H1 (cell line): ENCODE results near the gene UBE2K. TPM values are rescaled to one million over a fixed set of nuclear protein-coding genes. Genes with fewer than 3 reads are reported as not detected.

Source experiments
- CTCF ChIA-PET: fragments of 300-600 bp; sonication (Branson Sonifier 250); formaldehyde crosslinking; loops from one replicate; lab custom pipeline; 2021; ENCODE audit not compliant: partially characterized antibody; lab: Charles Lee
- POLR2A ChIA-PET: fragments of 300-600 bp; sonication (Branson Sonifier 250); formaldehyde crosslinking; loops from one replicate; lab custom pipeline; 2021; ENCODE audit warnings: inconsistent platforms; ENCODE audit not compliant: partially characterized antibody; lab: Charles Lee
- DNase-seq, 2 experiments: peaks; one replicate each; pipeline versions ENCODE4 v3.0.0 to v3.0.0-alpha.2; 2010 to 2022; ENCODE audit warnings: low spot score in 2 of 2, low read depth in 1 of 2, mixed read lengths in 1 of 2
- FAIRE-seq: peaks from 2 replicates; lab custom pipeline; 2011; peaks lifted over from hg19 to GRCh38; lab: Jason Lieb, UNC
- H2AFZ ChIP-seq: 2 replicates; pipeline ENCODE4 v1.8.1; 2012; ENCODE audit warnings: low read length, inconsistent platforms
- H2AK5ac ChIP-seq: 2 replicates; pipeline ENCODE4 v1.6.1; 2013; ENCODE audit warnings: low read depth, low read length
- H2BK120ac ChIP-seq: replicated peaks from 2 replicates; pipeline ENCODE3; 2013; ENCODE audit warnings: low read depth, low read length, inconsistent platforms
- H2BK12ac ChIP-seq: 2 replicates; pipeline ENCODE4 v1.6.1; 2013; ENCODE audit warnings: low read depth, low read length
- H2BK15ac ChIP-seq: 2 replicates; pipeline ENCODE4 v1.6.1; 2013; ENCODE audit warnings: low read length
- H2BK20ac ChIP-seq: 2 replicates; pipeline ENCODE4 v1.6.1; 2013; ENCODE audit warnings: low read length
- H2BK5ac ChIP-seq: 2 replicates; pipeline ENCODE4 v1.6.1; 2013; ENCODE audit warnings: low read depth, low read length
- H3K14ac ChIP-seq: 2 replicates; pipeline ENCODE4 v1.6.1; 2013; ENCODE audit warnings: inconsistent platforms; ENCODE audit not compliant: insufficient read length
- H3K18ac ChIP-seq: 2 replicates; pipeline ENCODE4 v1.6.1; 2013; ENCODE audit warnings: low read length; ENCODE audit errors: extremely low read depth
- H3K23ac ChIP-seq: 2 replicates; pipeline ENCODE4 v1.6.1; 2013; ENCODE audit warnings: inconsistent platforms; ENCODE audit not compliant: insufficient read length
- H3K23me2 ChIP-seq: 2 replicates; pipeline ENCODE4 v1.6.1; 2013; ENCODE audit warnings: low read depth, low read length
- H3K27ac ChIP-seq: 2 replicates; pipeline ENCODE4 v1.6.1; 2011; ENCODE audit warnings: low read depth, low read length, inconsistent platforms
- H3K27me3 ChIP-seq, 4 experiments: replicated peaks in 1 of 4; 1 replicate in 1 of 4; 2 replicates in 3 of 4; pipeline versions ENCODE4 v1.6.1 to v1.8.1; 2011 to 2013; ENCODE audit warnings: low read length in 3 of 4, mild to moderate bottlenecking in 3 of 4, inconsistent platforms in 2 of 4, mixed read lengths in 2 of 4, moderate library complexity in 1 of 4; ENCODE audit not compliant: control insufficient read depth in 3 of 4, insufficient read depth in 3 of 4; ENCODE audit errors: extremely low read depth in 1 of 4
- H3K36me3 ChIP-seq, 4 experiments: 2 replicates each; pipeline versions ENCODE4 v1.6.1 to v1.8.1; 2011 to 2013; ENCODE audit warnings: mild to moderate bottlenecking in 4 of 4, low read length in 3 of 4, moderate library complexity in 2 of 4, control low read depth in 1 of 4, inconsistent platforms in 1 of 4; ENCODE audit not compliant: insufficient read depth in 4 of 4, control insufficient read depth in 2 of 4
- H3K4ac ChIP-seq: replicated peaks from 2 replicates; pipeline ENCODE3; 2013; ENCODE audit warnings: low read length, low read depth, mixed read lengths, inconsistent platforms; ENCODE audit not compliant: insufficient read length
- H3K4me1 ChIP-seq, 4 experiments: replicated peaks in 1 of 4; 1 replicate in 1 of 4; 2 replicates in 3 of 4; pipeline versions ENCODE4 v1.6.1 to v1.8.1; 2011 to 2013; ENCODE audit warnings: low read length in 3 of 4, inconsistent platforms in 2 of 4, mixed read lengths in 1 of 4; ENCODE audit not compliant: insufficient read depth in 4 of 4, control insufficient read depth in 3 of 4
- H3K4me2 ChIP-seq, 2 experiments: 2 replicates each; pipeline versions ENCODE4 v1.6.1 to v1.8.1; 2011 to 2013; ENCODE audit warnings: low read depth in 2 of 2, low read length in 2 of 2, control low read depth in 1 of 2, inconsistent platforms in 1 of 2, mild to moderate bottlenecking in 1 of 2; ENCODE audit not compliant: insufficient read depth in 1 of 2
- H3K4me3 ChIP-seq, 4 experiments: fragments of 200-600, 300-600 bp in 1 of 4; sonication (generic), shearing (Covaris generic), sonication (Bioruptor Twin) in 1 of 4; 2 replicates each; pipeline versions ENCODE4 v1.5.1 to v1.8.1; 2011 to 2016; ENCODE audit warnings: low read length in 4 of 4, low read depth in 3 of 4, control low read depth in 2 of 4, inconsistent platforms in 2 of 4, mild to moderate bottlenecking in 2 of 4, mixed read lengths in 1 of 4, moderate library complexity in 1 of 4; ENCODE audit not compliant: insufficient read depth in 2 of 4; ENCODE audit errors: extremely low read depth in 1 of 4
- H3K56ac ChIP-seq: replicated peaks from 2 replicates; pipeline ENCODE3; 2013; ENCODE audit warnings: low read depth, mild to moderate bottlenecking, mixed read lengths, low read length, inconsistent platforms; ENCODE audit not compliant: insufficient read length
- H3K79me1 ChIP-seq: 2 replicates; pipeline ENCODE4 v1.6.1; 2013; ENCODE audit warnings: low read depth, low read length, control low read depth
- H3K79me2 ChIP-seq, 2 experiments: 2 replicates each; pipeline versions ENCODE4 v1.6.1 to v1.8.1; 2012 to 2013; ENCODE audit warnings: low read length in 2 of 2, mild to moderate bottlenecking in 2 of 2, inconsistent platforms in 1 of 2; ENCODE audit not compliant: insufficient read depth in 2 of 2, control insufficient read depth in 1 of 2
- H3K9ac ChIP-seq, 4 experiments: replicated peaks in 1 of 4; 1 replicate in 1 of 4; 2 replicates in 3 of 4; pipeline versions ENCODE4 v1.6.1 to v1.8.1; 2011 to 2013; ENCODE audit warnings: low read depth in 3 of 4, low read length in 3 of 4, control low read depth in 2 of 4, mild to moderate bottlenecking in 2 of 4, moderate library complexity in 2 of 4, inconsistent platforms in 1 of 4; ENCODE audit errors: extremely low read depth in 1 of 4
- H3K9me3 ChIP-seq, 2 experiments: 2 replicates each; pipeline versions ENCODE4 v1.6.1 to v1.8.1; 2012 to 2013; ENCODE audit warnings: mild to moderate bottlenecking in 2 of 2, moderate library complexity in 2 of 2, control low read depth in 1 of 2, inconsistent platforms in 1 of 2, low read depth in 1 of 2, low read length in 1 of 2, mixed read lengths in 1 of 2; ENCODE audit not compliant: insufficient read depth in 2 of 2
- H4K20me1 ChIP-seq, 2 experiments: replicated peaks in 1 of 2; 2 replicates each; pipeline versions ENCODE3 to v1.8.1; 2011 to 2013; ENCODE audit warnings: inconsistent platforms in 2 of 2, low read length in 2 of 2, mild to moderate bottlenecking in 1 of 2; ENCODE audit not compliant: insufficient read depth in 2 of 2, control insufficient read depth in 1 of 2
- H4K5ac ChIP-seq: 2 replicates; pipeline ENCODE4 v1.6.1; 2013; ENCODE audit warnings: low read length, low read depth, mixed read lengths, inconsistent platforms; ENCODE audit not compliant: insufficient read length
- H4K8ac ChIP-seq: 2 replicates; pipeline ENCODE4 v1.8.0; 2013; ENCODE audit warnings: mild to moderate bottlenecking, moderate library complexity, low read length, inconsistent platforms; ENCODE audit not compliant: insufficient read depth; ENCODE audit errors: extremely low read depth
- H4K91ac ChIP-seq: replicated peaks from 2 replicates; pipeline ENCODE3; 2013; ENCODE audit warnings: low read length, mixed read lengths, inconsistent platforms; ENCODE audit not compliant: insufficient read length
- ASH2L ChIP-seq: fragments of 200-600, 300-600 bp; sonication (generic); IDR thresholded peaks from one replicate; pipeline ENCODE4 v1.7.1; 2017; ENCODE audit warnings: low read length
- BACH1 ChIP-seq: IDR thresholded peaks from 2 replicates; pipeline ENCODE4 v1.6.1; 2012; ENCODE audit warnings: low read length, improper control_type of control experiment
- CBX8 ChIP-seq: fragments of 300-800, 300-1000 bp; sonication (generic); IDR thresholded peaks from 2 replicates; pipeline ENCODE4 v1.7.1; 2016; ENCODE audit warnings: low read depth, low read length, borderline replicate concordance
- CEBPB ChIP-seq: IDR thresholded peaks from 2 replicates; pipeline ENCODE4 v1.6.1; 2012; ENCODE audit warnings: low read depth, low read length
- EP300 ChIP-seq, 2 experiments: IDR thresholded peaks; 1 replicate in 1 of 2; 2 replicates in 1 of 2; pipeline ENCODE4 v1.6.1; 2011 to 2012; ENCODE audit warnings: low read depth in 2 of 2, low read length in 2 of 2, mild to moderate bottlenecking in 2 of 2, borderline replicate concordance in 1 of 2, inconsistent platforms in 1 of 2, moderate library complexity in 1 of 2
- GABPA ChIP-seq: IDR thresholded peaks from 2 replicates; pipeline ENCODE4 v1.6.1; 2011; ENCODE audit warnings: mild to moderate bottlenecking, low read length, moderate library complexity, borderline replicate concordance; ENCODE audit not compliant: insufficient read depth
- HDAC6 ChIP-seq: IDR thresholded peaks from one replicate; pipeline ENCODE4 v1.7.1; 2012; ENCODE audit warnings: low read depth, mild to moderate bottlenecking, inconsistent platforms, low read length, moderate library complexity
- JUND ChIP-seq: IDR thresholded peaks from 2 replicates; pipeline ENCODE4 v1.6.1; 2011; ENCODE audit warnings: mild to moderate bottlenecking, improper control_type of control experiment, low read length
- PHF8 ChIP-seq: fragments of 200-600 bp; sonication (generic); conservative IDR thresholded peaks from 2 replicates; pipeline ENCODE4 v1.7.1; 2012; ENCODE audit warnings: low read depth, mild to moderate bottlenecking, inconsistent platforms, low read length, moderate library complexity
- RAD21 ChIP-seq, 2 experiments: IDR thresholded peaks in 1 of 2; conservative IDR thresholded peaks in 1 of 2; 2 replicates each; pipeline ENCODE4 v1.6.1; 2011; ENCODE audit warnings: low read depth in 2 of 2, low read length in 2 of 2, improper control_type of control experiment in 1 of 2, inconsistent platforms in 1 of 2, mild to moderate bottlenecking in 1 of 2, moderate library complexity in 1 of 2
- RBBP5 ChIP-seq: IDR thresholded peaks from 2 replicates; pipeline ENCODE4 v1.7.1; 2012; ENCODE audit warnings: low read depth, mild to moderate bottlenecking, inconsistent platforms, low read length, moderate library complexity, borderline replicate concordance
- SIRT6 ChIP-seq: IDR thresholded peaks from one replicate; pipeline ENCODE4 v1.7.1; 2012; ENCODE audit warnings: low read length, inconsistent platforms
- SRF ChIP-seq: IDR thresholded peaks from 2 replicates; pipeline ENCODE4 v1.6.1; 2011; ENCODE audit warnings: mild to moderate bottlenecking, low read depth, low read length, moderate library complexity
- WGBS, 2 experiments: shearing (Covaris generic) in 1 of 2; methylation state at CpG; one replicate each; pipeline versions ENCODE4 v1.1.6 to v1.1.7; 2013 to 2015; ENCODE audit warnings: low lambda C conversion rate in 2 of 2, mixed read lengths in 2 of 2, inconsistent platforms in 1 of 2, low coverage in 1 of 2, missing lambda C conversion rate in 1 of 2; ENCODE audit not compliant: insufficient replicate concordance in 2 of 2, insufficient coverage in 1 of 2, insufficient read length in 1 of 2; ENCODE audit errors: extremely low coverage in 1 of 2, missing lambda C conversion rate in 1 of 2; 5-methylcytosine and 5-hydroxymethylcytosine counted together
- polyA plus RNA-seq, 7 experiments: library from polyadenylated mRNA; depleted of rRNA in 3 of 7; stranded (reverse) in 5 of 7; unstranded in 2 of 7; fragments of >200 nt in 5 of 7; fragments of 200-250 nt in 2 of 7; gene quantifications; 1 replicate in 5 of 7; 2 replicates in 1 of 7; 4 replicates in 1 of 7; pipeline versions ENCODE4 v1.2.1 to v1.2.3, GENCODE V29; 2011 to 2013; ENCODE audit warnings: missing spikeins in 2 of 7, mixed read lengths in 2 of 7
- total RNA-seq: library from RNA; stranded (reverse); fragmentation: NEBNext Ultra II Directional; extraction: Animal tissue kit (Norgen Biotek cat#: 25700); gene quantifications from 2 replicates; pipeline ENCODE4 v1.2.1, GENCODE V29; 2021

Gene UBE2K
- total and polyA plus RNA-seq, 2 of the 8 experiments (the other 6 are each of a cell fraction or from before 2014, with no cell fraction given) = 53.6 to 174 TPM

DNA sequence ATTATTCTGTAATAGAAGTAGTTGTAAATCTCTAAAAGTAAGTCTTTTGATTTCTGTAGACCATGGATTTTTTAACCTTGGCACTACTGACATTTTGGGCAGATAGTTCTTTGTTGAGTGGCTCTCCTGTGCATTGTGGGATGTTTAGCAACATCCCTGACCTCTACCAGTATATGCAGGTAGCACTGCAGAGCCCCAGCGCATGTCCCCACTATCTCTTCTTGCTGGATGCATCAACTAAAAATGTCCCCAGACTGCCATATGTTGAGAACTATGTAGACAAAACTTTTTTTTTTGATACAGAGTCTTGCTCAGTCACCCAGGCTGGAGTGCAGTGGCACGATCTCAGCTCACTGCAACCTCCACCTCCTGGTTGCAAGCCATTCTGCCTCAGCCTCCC is 4.8 kb downstream of the UBE2K start:
- H3K27ac ChIP-seq = no peak overlapping the region
- H3K36me3 ChIP-seq = peaks cover 0 to 10% (median 2%) of the 10 kb centered on the region in 4 experiments; a peak in 3 of 8 replicates
- TF ChIP-seq ASH2L = no peak
- TF ChIP-seq EP300 (IDR thresholded peaks at IDR 0.05; ENCODE audit: borderline replicate concordance in 1 of 2, low read depth in 2 of 2, low read length in 2 of 2) = no peak
- no peak for TF ChIP-seq JUND
- TF ChIP-seq RBBP5 = no peak
- TF ChIP-seq PHF8 = no peak
- TF ChIP-seq SRF = no peak
- TF ChIP-seq SIRT6 = no peak
- no peak for TF ChIP-seq RAD21 (IDR thresholded peaks at IDR 0.05 in 1 of 2, conservative IDR thresholded peaks at IDR 0.05 in 1 of 2; ENCODE audit: low read depth in 2 of 2, low read length in 2 of 2)
- TF ChIP-seq CBX8 = no peak
- no peak for TF ChIP-seq BACH1
- no peak for TF ChIP-seq GABPA
- TF ChIP-seq CEBPB = no peak
- TF ChIP-seq HDAC6 = no peak
- no peak overlapping the region for H2BK20ac ChIP-seq
- H3K14ac ChIP-seq = no peak overlapping the region
- H3K4ac ChIP-seq = no peak overlapping the region
- no peak overlapping the region for H4K8ac ChIP-seq
- no peak overlapping the region for H2AFZ ChIP-seq
- no peaks in the 10 kb centered on the region for H3K23me2 ChIP-seq
- no peak overlapping the region for H2AK5ac ChIP-seq
- H3K4me1 ChIP-seq = peaks cover 0 to 13% (median 0%) of the 10 kb centered on the region in 4 experiments; a peak in 1 of 7 replicates
- DNase-seq (no peak), FAIRE-seq (no peak)
- CTCF ChIA-PET = no interaction called here
- POLR2A ChIA-PET = interaction anchor here (1.5 kb wide), 1 partner anchor 17 kb away, joined by 3 read pairs; no protein-coding TSS in a partner anchor
- no peaks in the 10 kb centered on the region for H3K9me3 ChIP-seq
- H3K23ac ChIP-seq = no peak overlapping the region
- no peak overlapping the region for H2BK5ac ChIP-seq
- H3K56ac ChIP-seq = no peak overlapping the region
- H3K18ac ChIP-seq = no peak overlapping the region
- 91% methylated on average over 2 of the region's 2 CpGs; no CpG with 5 or more reads in 1 of the 2 experiments for WGBS, 2 experiments
- no peak overlapping the region for H4K91ac ChIP-seq
- no peak overlapping the region for H3K4me2 ChIP-seq
- H2BK12ac ChIP-seq = no peak overlapping the region
- H3K79me1 ChIP-seq = no peaks in the 10 kb centered on the region; the same call in 1 of the 2 replicates
- H2BK15ac ChIP-seq = no peak overlapping the region
- H3K27me3 ChIP-seq = no peaks in the 10 kb centered on the region
- no peak overlapping the region for H3K9ac ChIP-seq
- no peak overlapping the region for H2BK120ac ChIP-seq
- H3K4me3 ChIP-seq = no peak overlapping the region
- no peak overlapping the region for H4K5ac ChIP-seq
- peaks cover 66 to 96% of the 10 kb centered on the region in 2 experiments for H3K79me2 ChIP-seq
- H4K20me1 ChIP-seq = peaks cover 21 to 23% of the 10 kb centered on the region in 2 experiments
